WTC11 (cell line): ENCODE results near the gene SEZ6L.

Experiments
- CREB1 ChIP-seq: sonication (generic); formaldehyde crosslinking; IDR thresholded peaks from 2 replicates; pipeline ENCODE4 v1.8.0; 2023; ENCODE audit warnings: mild to moderate bottlenecking, missing genetic modification reagents
- CTCF ChIP-seq: fragments of 200-600 bp; IDR thresholded peaks from 2 replicates; pipeline ENCODE4 v1.8.0; 2022; ENCODE audit warnings: antibody characterized with exemption

- TF ChIP-seq CTCF (no peak), CREB1 (CRISPR knock-in tag) (no peak)
Measured at GRCh38 chr22:26320447-26320846, 151.2 kb downstream of the SEZ6L start.
